A673 (cell line): ENCODE data around the gene CLDN7. TPM values are rescaled to one million over a fixed set of nuclear protein-coding genes. Genes with fewer than 3 reads are reported as not detected.
A peak's percentile ranks its signal among the peaks of the same experiment; 100 is the strongest.

Experiments
- BruUV-seq: library from RNA; stranded (reverse); fragments of 400-500 nt; replicated peaks from 2 replicates; lab custom pipeline; 2021; lab: Mats Ljungman, UMichigan
- CTCF ChIA-PET: fragments of 300-600 bp; sonication (Branson Sonifier 250); formaldehyde crosslinking; loops from one replicate; lab custom pipeline; 2022; ENCODE audit warnings: antibody characterized with exemption; lab: Charles Lee
- POLR2A ChIA-PET: fragments of 300-600 bp; sonication (Branson Sonifier 250); formaldehyde crosslinking; loops from one replicate; lab custom pipeline; 2022; ENCODE audit warnings: antibody characterized with exemption; ENCODE audit not compliant: low non-redundant PET; lab: Charles Lee
- DNase-seq: peaks from one replicate; pipeline ENCODE4 v3.0.0-alpha.2; 2015; ENCODE audit warnings: low spot score
- H3K27ac ChIP-seq: fragments of 200-600 bp; sonication (generic); 2 replicates; pipeline ENCODE4 v1.5.1; 2016; ENCODE audit warnings: mixed run types, low read depth, mild to moderate bottlenecking, mixed read lengths, antibody characterized with exemption, low read length; ENCODE audit not compliant: poor library complexity, severe bottlenecking
- H3K27me3 ChIP-seq: fragments of 200-600 bp; sonication (generic); replicated peaks from 2 replicates; pipeline ENCODE4 v1.6.1; 2017; ENCODE audit warnings: mixed run types, low read depth, mild to moderate bottlenecking, mixed read lengths, antibody characterized with exemption, low read length; ENCODE audit not compliant: insufficient read depth, poor library complexity
- H3K36me3 ChIP-seq: fragments of 200-600 bp; sonication (generic); 2 replicates; pipeline ENCODE4 v1.6.1; 2016; ENCODE audit warnings: mixed run types, mild to moderate bottlenecking, mixed read lengths, antibody characterized with exemption, low read length; ENCODE audit not compliant: insufficient read depth, poor library complexity, severe bottlenecking
- H3K4me1 ChIP-seq: fragments of 200-600 bp; sonication (generic); 2 replicates; pipeline ENCODE4 v1.6.1; 2017; ENCODE audit warnings: mixed run types, mild to moderate bottlenecking, mixed read lengths, antibody characterized with exemption, low read length; ENCODE audit not compliant: insufficient read depth, poor library complexity, severe bottlenecking
- H3K4me3 ChIP-seq: fragments of 200-600 bp; sonication (generic); 2 replicates; pipeline ENCODE4 v1.5.1; 2016; ENCODE audit warnings: low read depth, mixed run types, mild to moderate bottlenecking, mixed read lengths, low read length; ENCODE audit not compliant: poor library complexity, severe bottlenecking
- H3K9me3 ChIP-seq: fragments of 200-600 bp; sonication (generic); 2 replicates; pipeline ENCODE4 v1.6.1; 2016; ENCODE audit warnings: mixed run types, low read depth, mild to moderate bottlenecking, mixed read lengths, antibody characterized with exemption, low read length; ENCODE audit not compliant: poor library complexity, severe bottlenecking
- CTCF ChIP-seq: fragments of 300-800, 200-600 bp; sonication (generic); conservative IDR thresholded peaks from 2 replicates; pipeline ENCODE4 v1.5.1; 2017; ENCODE audit warnings: low read depth, mild to moderate bottlenecking, antibody characterized with exemption, low read length, moderate library complexity, mixed read lengths
- EZH2 ChIP-seq: fragments of 200-600 bp; sonication (generic); IDR thresholded peaks from 2 replicates; pipeline ENCODE4 v1.6.1; 2017; ENCODE audit warnings: borderline replicate concordance, low read depth, mild to moderate bottlenecking, mixed read lengths, antibody characterized with exemption, low read length; ENCODE audit not compliant: poor library complexity, severe bottlenecking
- intact Hi-C: fragments of 100-400 bp; cut with micrococcal nuclease; formaldehyde crosslinking; loops from one replicate; pipeline ENCODE4 v1.10.0; 2022; ENCODE audit not compliant: unreplicated experiment
- total RNA-seq: library from RNA; stranded (reverse); gene quantifications from 2 replicates; pipeline ENCODE4 v1.2.3, GENCODE V29; 2021

The CLDN7 gene
- total RNA-seq, 1 experiment from 2014 or later, result not detected

- DNase-seq, result peak; percentile 93
- peaks cover 23% of the 10 kb centered on the region for H3K4me1 ChIP-seq
- TSS peak; percentile 73 for BruUV-seq
- POLR2A ChIA-PET, result no interaction called here
- peak overlapping the region; percentile 94 for H3K4me3 ChIP-seq
- no peaks in the 10 kb centered on the region for H3K27me3 ChIP-seq
- TF ChIP-seq CTCF, result no peak
- no peak for TF ChIP-seq EZH2
- CTCF ChIA-PET, result interaction anchor here (0.6 kb wide), 1 partner anchor 66 kb away, joined by 5 read pairs; the partner anchor contains the start of gene GABARAP
- peaks cover 45% of the 10 kb centered on the region for H3K36me3 ChIP-seq
- no peaks in the 10 kb centered on the region for H3K9me3 ChIP-seq
- intact Hi-C loops, result loop anchor here (5.0 kb wide), 1 partner anchor 57 kb away; the partner anchor contains the start of genes CTDNEP1 and ELP5
- H3K27ac ChIP-seq, result peak overlapping the region; percentile 99
Observed at GRCh38 chr17:7308625-7309433, 46.6 kb upstream of the CLDN7 start.

- no peaks in the 10 kb centered on the region for H3K27me3 ChIP-seq
- H3K4me3 ChIP-seq, result peak overlapping the region; percentile 94
- no peak for TF ChIP-seq CTCF
- no peak for TF ChIP-seq EZH2
- ChIA-PET CTCF (no interaction called here), POLR2A (no interaction called here)
- peaks cover 37% of the 10 kb centered on the region for H3K36me3 ChIP-seq
- intact Hi-C loops, result loop anchor here (5.0 kb wide), 1 partner anchor 56 kb away; the partner anchor contains the start of genes CTDNEP1 and ELP5
- H3K9me3 ChIP-seq, result no peaks in the 10 kb centered on the region
- peak overlapping the region; percentile 99 for H3K27ac ChIP-seq
- H3K4me1 ChIP-seq, result peaks cover 19% of the 10 kb centered on the region
- no TSS peak for BruUV-seq
- DNase-seq, result peak; percentile 42
Observed at GRCh38 chr17:7307686-7308624, 45.7 kb upstream of the CLDN7 start.
